Natural killer cell treated with Interleukin-12 subunit alpha and Interleukin-12 subunit beta and Interleukin-15 and Interleukin-18, amount 100 ng/mL, for 72 hours (primary cell): ENCODE data around the gene LRRN3. TPM values are rescaled to one million over a fixed set of nuclear protein-coding genes. Genes with fewer than 3 reads are reported as not detected.

ENCODE experiments used
- ATAC-seq, 2 donors: fragments of 150-1000 bp; cut with Tn5 transposase in 1 of 2; sonication (Bioruptor Pico), chemical (Tn5 transposase) in 1 of 2; 2 replicates each; pipeline ENCODE4 v1.10.0; 2021
- DNase-seq: peaks from one replicate; pipeline ENCODE4 v3.0.0; 2022; ENCODE audit warnings: low spot score
- H3K27ac Mint-ChIP-seq, 2 donors: 1 replicate in 1 of 2; 2 replicates in 1 of 2; pipeline ENCODE4 v1.8.0; 2022; ENCODE audit warnings: mixed read lengths in 2 of 2, mild to moderate bottlenecking in 1 of 2, moderate library complexity in 1 of 2
- H3K27me3 Mint-ChIP-seq, 2 donors: 1 replicate in 1 of 2; 2 replicates in 1 of 2; pipeline ENCODE4 v1.8.0; 2022; ENCODE audit warnings: mixed read lengths in 2 of 2
- H3K36me3 Mint-ChIP-seq: one replicate; pipeline ENCODE4 v1.8.0; 2022; ENCODE audit warnings: mixed read lengths
- H3K4me1 Mint-ChIP-seq, 2 donors: 1 replicate in 1 of 2; 2 replicates in 1 of 2; pipeline ENCODE4 v1.8.0; 2022; ENCODE audit warnings: low read depth in 2 of 2, mixed read lengths in 2 of 2, mild to moderate bottlenecking in 1 of 2
- H3K4me3 Mint-ChIP-seq: one replicate; pipeline ENCODE4 v1.8.0; 2022; ENCODE audit warnings: mixed read lengths
- H3K9me3 Mint-ChIP-seq: 2 replicates; pipeline ENCODE4 v1.8.0; 2022; ENCODE audit warnings: mixed read lengths
- total RNA-seq, 2 donors: library from RNA; stranded (reverse); gene quantifications; one replicate each; pipeline ENCODE4 v1.2.3, GENCODE V29; 2022

LRRN3 gene
- total RNA-seq, 2 donors from 2014 or later, result 1.4 to 4.6 TPM

GRCh38 chr7:111103136-111103535, 12.2 kb downstream of the LRRN3 start:
- H3K4me1 Mint-ChIP-seq, result no peaks in the 10 kb centered on the region
- no peaks in the 10 kb centered on the region for H3K9me3 Mint-ChIP-seq
- ATAC-seq (no peak), DNase-seq (no peak)
- no peaks in the 10 kb centered on the region for H3K27me3 Mint-ChIP-seq
- H3K27ac Mint-ChIP-seq, result no peak overlapping the region
- H3K4me3 Mint-ChIP-seq, result no peak overlapping the region
- no peaks in the 10 kb centered on the region for H3K36me3 Mint-ChIP-seq

GRCh38 chr7:111103678-111104274, 12.8 kb downstream of the LRRN3 start:
- Mint-ChIP-seq H3K4me1 (no peaks in the 10 kb centered on the region), H3K9me3 (no peaks in the 10 kb centered on the region), H3K27me3 (no peaks in the 10 kb centered on the region), H3K36me3 (no peaks in the 10 kb centered on the region), H3K4me3 (no peak overlapping the region), H3K27ac (no peak overlapping the region)
- DNase-seq (no peak), ATAC-seq (no peak)

- Mint-ChIP-seq H3K27ac (no peak overlapping the region), H3K27me3 (no peaks in the 10 kb centered on the region), H3K9me3 (no peaks in the 10 kb centered on the region), H3K4me1 (no peaks in the 10 kb centered on the region), H3K36me3 (no peaks in the 10 kb centered on the region), H3K4me3 (no peak overlapping the region)
- DNase-seq, result no peak
- ATAC-seq, result no peak
Measured at GRCh38 chr7:111104710-111105109, 13.8 kb downstream of the LRRN3 start.

GRCh38 chr7:111105269-111105668, 14.3 kb downstream of the LRRN3 start:
- Mint-ChIP-seq H3K36me3 (no peaks in the 10 kb centered on the region), H3K27ac (no peak overlapping the region), H3K9me3 (no peaks in the 10 kb centered on the region), H3K4me3 (no peak overlapping the region), H3K27me3 (no peaks in the 10 kb centered on the region), H3K4me1 (no peaks in the 10 kb centered on the region)
- DNase-seq (no peak), ATAC-seq (no peak)

- ATAC-seq (no peak), DNase-seq (no peak)
- no peak overlapping the region for H3K27ac Mint-ChIP-seq
- peaks cover 3% of the 10 kb centered on the region for H3K9me3 Mint-ChIP-seq
- H3K27me3 Mint-ChIP-seq, result no peaks in the 10 kb centered on the region
- H3K4me3 Mint-ChIP-seq, result no peak overlapping the region
- no peaks in the 10 kb centered on the region for H3K36me3 Mint-ChIP-seq
- no peaks in the 10 kb centered on the region for H3K4me1 Mint-ChIP-seq
Measured at GRCh38 chr7:111107579-111107978, 16.7 kb downstream of the LRRN3 start.

- no peak overlapping the region for H3K27ac Mint-ChIP-seq
- no peaks in the 10 kb centered on the region for H3K36me3 Mint-ChIP-seq
- DNase-seq (no peak), ATAC-seq (no peak)
- H3K4me1 Mint-ChIP-seq, result no peaks in the 10 kb centered on the region
- H3K9me3 Mint-ChIP-seq, result peaks cover 3% of the 10 kb centered on the region
- no peak overlapping the region for H3K4me3 Mint-ChIP-seq
- no peaks in the 10 kb centered on the region for H3K27me3 Mint-ChIP-seq
Measured at GRCh38 chr7:111108000-111108399, 17.1 kb downstream of the LRRN3 start.

- no peak overlapping the region for H3K4me3 Mint-ChIP-seq
- no peaks in the 10 kb centered on the region for H3K36me3 Mint-ChIP-seq
- no peak for ATAC-seq
- DNase-seq, result no peak
- H3K27me3 Mint-ChIP-seq, result no peaks in the 10 kb centered on the region
- H3K27ac Mint-ChIP-seq, result no peak overlapping the region
- H3K4me1 Mint-ChIP-seq, result no peaks in the 10 kb centered on the region
- peaks cover 3% of the 10 kb centered on the region for H3K9me3 Mint-ChIP-seq
Measured at GRCh38 chr7:111108496-111108895, 17.6 kb downstream of the LRRN3 start.

GRCh38 chr7:111112439-111112838, 21.5 kb downstream of the LRRN3 start:
- Mint-ChIP-seq H3K27ac (no peak overlapping the region), H3K9me3 (peaks cover 3% of the 10 kb centered on the region), H3K27me3 (no peaks in the 10 kb centered on the region), H3K4me1 (no peaks in the 10 kb centered on the region), H3K36me3 (no peaks in the 10 kb centered on the region), H3K4me3 (no peak overlapping the region)
- DNase-seq (no peak), ATAC-seq (no peak)

- Mint-ChIP-seq H3K27ac (no peak overlapping the region), H3K36me3 (no peaks in the 10 kb centered on the region), H3K4me1 (no peaks in the 10 kb centered on the region), H3K4me3 (no peak overlapping the region), H3K27me3 (no peaks in the 10 kb centered on the region), H3K9me3 (peaks cover 3% of the 10 kb centered on the region)
- no peak for DNase-seq
- no peak for ATAC-seq
Measured at GRCh38 chr7:111113263-111114017, 22.5 kb downstream of the LRRN3 start.

- ATAC-seq (no peak), DNase-seq (no peak)
- H3K36me3 Mint-ChIP-seq, result no peaks in the 10 kb centered on the region
- no peak overlapping the region for H3K27ac Mint-ChIP-seq
- H3K9me3 Mint-ChIP-seq, result peaks cover 3% of the 10 kb centered on the region
- H3K4me1 Mint-ChIP-seq, result no peaks in the 10 kb centered on the region
- no peaks in the 10 kb centered on the region for H3K27me3 Mint-ChIP-seq
- no peak overlapping the region for H3K4me3 Mint-ChIP-seq
Measured at GRCh38 chr7:111115966-111116365, 25.0 kb downstream of the LRRN3 start.

- no peaks in the 10 kb centered on the region for H3K9me3 Mint-ChIP-seq
- ATAC-seq, result no peak
Measured at GRCh38 chr7:111126987-111127386, 36.1 kb downstream of the LRRN3 start.

GRCh38 chr7:111129435-111129834, 38.5 kb downstream of the LRRN3 start:
- H3K27me3 Mint-ChIP-seq, result no peaks in the 10 kb centered on the region
- no peaks in the 10 kb centered on the region for H3K4me1 Mint-ChIP-seq
- ATAC-seq (no peak), DNase-seq (no peak)
- no peaks in the 10 kb centered on the region for H3K36me3 Mint-ChIP-seq
- H3K4me3 Mint-ChIP-seq, result no peak overlapping the region
- no peak overlapping the region for H3K27ac Mint-ChIP-seq
- H3K9me3 Mint-ChIP-seq, result no peaks in the 10 kb centered on the region

More at GRCh38 chr7:111126987-111127386, 36.1 kb downstream of the LRRN3 start:
- no peaks in the 10 kb centered on the region for H3K36me3 Mint-ChIP-seq
- no peak overlapping the region for H3K4me3 Mint-ChIP-seq
- no peak for DNase-seq
- H3K4me1 Mint-ChIP-seq, result no peaks in the 10 kb centered on the region
- H3K27me3 Mint-ChIP-seq, result no peaks in the 10 kb centered on the region
- H3K27ac Mint-ChIP-seq, result no peak overlapping the region

GRCh38 chr7:111132833-111133232, 41.9 kb downstream of the LRRN3 start:
- Mint-ChIP-seq H3K27me3 (no peaks in the 10 kb centered on the region), H3K36me3 (no peaks in the 10 kb centered on the region)

GRCh38 chr7:111137296-111138192, 46.6 kb downstream of the LRRN3 start:
- Mint-ChIP-seq H3K36me3 (no peaks in the 10 kb centered on the region), H3K9me3 (peaks cover 3% of the 10 kb centered on the region), H3K27me3 (no peaks in the 10 kb centered on the region), H3K4me3 (peak overlapping the region; percentile 74), H3K27ac (peak overlapping the region; percentile 87 to 91), H3K4me1 (peaks cover 3 to 16% of the 10 kb centered on the region in 2 donors)
- DNase-seq (peak; percentile 58), ATAC-seq (peak; percentile 79 to 80)

More at GRCh38 chr7:111132833-111133232, 41.9 kb downstream of the LRRN3 start:
- no peak overlapping the region for H3K27ac Mint-ChIP-seq
- H3K9me3 Mint-ChIP-seq, result peaks cover 3% of the 10 kb centered on the region
- ATAC-seq (no peak), DNase-seq (no peak)
- H3K4me3 Mint-ChIP-seq, result no peak overlapping the region
- peaks cover 2% of the 10 kb centered on the region in 2 donors for H3K4me1 Mint-ChIP-seq
